Skin epidermis (tissue), 12 donors: ENCODE results near the gene MYPOP.

ENCODE experiments used
- H3K27ac ChIP-seq, 21 experiments: fragments of 200-600 bp; sonication (generic) in 11 of 21; one replicate each; pipeline ENCODE4 v1.5.0; 2020; ENCODE audit warnings: mild to moderate bottlenecking in 3 of 21, inconsistent platforms in 2 of 21, moderate library complexity in 2 of 21
- H3K4me3 ChIP-seq, 7 experiments: fragments of 200-600 bp; sonication (generic) in 2 of 7; one replicate each; pipeline ENCODE4 v1.5.0; 2020; ENCODE audit warnings: inconsistent platforms in 2 of 7, mild to moderate bottlenecking in 2 of 7, moderate library complexity in 1 of 7

Gene MYPOP

GRCh38 chr19:45901912-45902650 lies at the start of gene MYPOP:
MYPOP (minus strand) TSS chr19:45902613; CDS start chr19:45901773, 840 bp downstream.
- Histone ChIP-seq H3K27ac (peak within 1 kb of the TSS in 20 of 21 experiments; percentile 40 to 90 (median 74)), H3K4me3 (peak within 1 kb of the TSS; percentile 57 to 83 (median 67))

- H3K27ac ChIP-seq = no peak overlapping the region
- H3K4me3 ChIP-seq = no peak overlapping the region
Measured at GRCh38 chr19:45947926-45948325, 45.5 kb upstream of the MYPOP start.

- Histone ChIP-seq H3K4me3 (peak overlapping the region in 1 of 7 experiments; percentile 9), H3K27ac (no peak overlapping the region)
Measured at GRCh38 chr19:45940515-45940805, 38.0 kb upstream of the MYPOP start.

- peak overlapping the region in 1 of 7 experiments; percentile 9 for H3K4me3 ChIP-seq
- no peak overlapping the region for H3K27ac ChIP-seq
Measured at GRCh38 chr19:45939792-45940514, 37.5 kb upstream of the MYPOP start.

DNA sequence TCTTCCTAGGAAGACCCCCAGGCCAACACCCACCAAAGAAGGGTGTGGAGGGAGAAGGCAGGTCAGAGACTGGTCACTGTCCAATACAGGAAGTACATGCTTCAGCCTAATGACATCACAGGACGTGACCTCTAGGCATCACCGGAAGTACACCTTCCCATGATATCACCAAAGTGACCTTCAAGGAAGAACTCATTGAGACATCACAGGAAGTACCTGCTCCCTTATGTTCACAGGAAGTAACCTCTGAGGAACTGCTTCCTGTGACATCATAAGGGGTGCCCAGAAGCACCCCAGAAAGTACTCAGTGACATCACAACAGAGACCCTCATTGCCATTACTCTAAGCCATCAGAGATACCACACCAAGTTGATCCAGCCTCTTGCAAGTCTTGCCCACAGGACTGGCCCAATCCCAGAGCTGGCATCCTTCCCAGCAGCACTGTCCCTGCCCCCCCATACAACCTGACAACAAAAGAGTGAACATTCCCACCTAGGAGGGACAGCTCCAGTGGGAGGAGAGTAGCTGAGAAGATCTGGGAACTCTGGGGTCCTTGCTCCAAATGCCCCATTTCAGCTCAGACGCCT lies 36.4 kb upstream of the MYPOP start:
- no peak overlapping the region for H3K27ac ChIP-seq
- H3K4me3 ChIP-seq = no peak overlapping the region

DNA sequence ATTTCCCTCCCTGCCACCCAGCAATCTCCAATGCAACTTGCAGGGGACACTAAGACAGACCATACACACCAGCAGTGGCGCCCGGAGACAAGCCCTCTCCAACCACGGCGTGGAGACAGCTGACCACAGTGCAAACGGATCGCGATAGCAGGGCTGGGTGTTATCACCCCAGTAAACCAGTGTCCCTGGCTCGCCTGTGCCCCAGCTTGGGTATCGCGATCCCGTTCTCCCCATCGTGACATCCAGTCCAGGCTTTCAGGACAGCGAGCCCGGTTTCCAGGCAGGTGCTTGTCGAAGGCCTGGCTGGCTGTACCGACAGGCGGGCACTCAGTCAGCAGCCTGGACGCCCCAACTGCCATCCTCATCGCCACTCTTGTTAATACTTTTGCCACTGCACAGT lies 32.9 kb upstream of the MYPOP start:
- no peak overlapping the region for H3K27ac ChIP-seq
- no peak overlapping the region for H3K4me3 ChIP-seq

GRCh38 chr19:45934551-45935230 lies 32.3 kb upstream of the MYPOP start:
- Histone ChIP-seq H3K4me3 (no peak overlapping the region), H3K27ac (no peak overlapping the region)

GRCh38 chr19:45933759-45934158 lies 31.3 kb upstream of the MYPOP start:
- Histone ChIP-seq H3K4me3 (no peak overlapping the region), H3K27ac (no peak overlapping the region)

- Histone ChIP-seq H3K4me3 (no peak overlapping the region), H3K27ac (no peak overlapping the region)
Measured at GRCh38 chr19:45931055-45931454, 28.6 kb upstream of the MYPOP start.

DNA sequence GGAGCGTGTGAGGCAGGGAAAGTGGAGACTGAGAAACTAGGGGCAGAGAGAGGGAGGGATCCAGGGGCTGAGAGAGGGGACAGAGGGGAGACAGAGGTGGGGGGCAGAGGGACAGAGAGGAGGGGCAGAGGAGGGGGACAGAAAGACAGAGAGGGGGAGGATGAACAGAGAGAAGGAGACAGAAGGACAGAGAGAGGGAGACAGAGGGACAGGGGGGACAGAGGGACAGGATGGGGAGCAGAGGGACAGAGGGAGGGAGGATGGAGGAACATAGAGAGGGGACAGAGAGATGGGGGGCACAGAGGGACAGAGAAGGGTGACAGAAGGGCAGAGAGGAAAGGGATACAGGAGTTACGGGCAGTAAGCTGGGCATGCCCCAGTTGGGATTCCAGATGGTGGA lies 26.8 kb upstream of the MYPOP start:
- H3K27ac ChIP-seq = no peak overlapping the region
- no peak overlapping the region for H3K4me3 ChIP-seq

DNA sequence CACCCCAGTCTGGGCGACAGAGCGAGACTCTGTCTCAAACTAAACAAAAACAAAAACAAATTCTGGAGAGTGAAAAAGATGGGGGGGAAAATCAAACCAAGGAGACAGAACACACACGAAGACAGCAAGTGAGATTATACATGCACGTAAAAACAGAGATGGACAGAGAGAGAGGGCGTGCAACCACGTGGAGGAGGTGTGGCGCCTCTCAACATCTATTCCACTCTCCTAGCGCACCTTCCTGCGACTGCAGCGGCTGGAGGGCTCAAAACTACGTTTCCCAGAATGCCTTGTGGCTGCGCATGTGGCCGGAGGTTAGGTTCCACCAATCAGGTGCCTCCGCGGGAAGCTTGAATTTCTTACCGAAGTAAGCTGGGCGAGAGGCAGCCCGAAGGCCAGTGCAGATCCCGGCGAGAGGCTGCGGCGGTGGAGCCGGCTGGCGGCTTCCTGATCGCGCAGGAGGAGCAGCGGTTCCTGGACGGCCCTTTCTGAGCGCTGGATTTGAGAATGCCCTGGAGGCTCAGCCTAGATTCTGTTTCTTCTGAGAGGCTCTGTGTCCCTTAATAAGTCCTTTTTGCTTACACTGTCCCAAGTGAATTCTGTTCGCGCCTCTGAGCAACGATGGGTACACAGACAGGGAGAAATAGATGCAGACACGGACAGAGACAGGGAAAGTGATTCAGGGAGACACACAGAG lies 25.3 kb upstream of the MYPOP start:
- Histone ChIP-seq H3K27ac (no peak overlapping the region), H3K4me3 (no peak overlapping the region)

DNA sequence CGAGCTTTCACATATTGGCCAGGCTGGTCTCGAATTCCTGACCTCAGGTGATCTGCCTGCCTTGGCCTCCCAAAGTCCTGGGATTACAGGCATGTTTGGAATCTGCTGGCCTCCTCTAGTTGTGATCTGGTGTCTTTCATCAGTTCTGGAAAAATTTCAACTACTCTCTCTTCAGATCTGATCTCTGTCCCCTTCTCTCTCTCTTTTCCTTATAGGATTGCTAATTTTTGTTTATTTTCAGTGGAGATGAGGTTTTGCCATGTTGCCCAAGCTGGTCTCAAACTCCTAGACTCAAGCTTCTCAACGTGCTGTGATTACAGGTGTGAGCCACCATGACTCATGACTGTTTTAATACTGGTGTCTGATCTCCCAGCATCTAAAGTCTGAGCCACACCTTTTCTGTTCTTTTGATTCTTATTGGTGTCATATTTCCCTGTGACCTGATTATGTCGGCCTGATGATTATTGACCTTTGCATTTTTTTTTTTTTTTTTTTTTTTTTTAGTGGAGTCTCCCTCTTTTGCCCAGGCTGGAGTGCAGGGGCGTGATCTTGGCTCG lies 22.6 kb upstream of the MYPOP start:
- H3K27ac ChIP-seq = no peak overlapping the region

DNA sequence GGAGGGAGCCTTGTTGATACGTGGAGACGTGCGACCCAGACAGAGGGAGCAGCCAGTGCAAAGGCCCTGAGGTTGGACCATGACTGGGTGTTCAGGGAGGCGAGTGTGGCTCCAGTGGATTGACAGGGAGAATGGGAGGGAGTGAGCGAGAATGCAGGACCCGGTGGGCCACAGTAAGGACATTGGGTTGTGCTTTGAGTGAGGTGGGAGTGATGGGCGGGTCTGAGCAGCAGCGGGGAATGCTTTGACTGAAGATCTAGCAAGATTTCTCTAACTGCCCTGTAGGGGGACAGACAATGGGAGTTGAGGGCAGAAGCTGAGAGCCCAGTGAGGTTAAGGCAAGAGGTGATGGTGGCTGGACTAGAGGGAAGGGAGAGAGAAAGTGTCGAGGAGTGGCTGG lies 19.9 kb upstream of the MYPOP start:
- Histone ChIP-seq H3K27ac (no peak overlapping the region), H3K4me3 (no peak overlapping the region)

More for the DNA sequence above, 22.6 kb upstream of the MYPOP start:
- H3K4me3 ChIP-seq = no peak overlapping the region

- H3K27ac ChIP-seq = no peak overlapping the region
Measured at GRCh38 chr19:45920458-45920857, 18.0 kb upstream of the MYPOP start.

DNA sequence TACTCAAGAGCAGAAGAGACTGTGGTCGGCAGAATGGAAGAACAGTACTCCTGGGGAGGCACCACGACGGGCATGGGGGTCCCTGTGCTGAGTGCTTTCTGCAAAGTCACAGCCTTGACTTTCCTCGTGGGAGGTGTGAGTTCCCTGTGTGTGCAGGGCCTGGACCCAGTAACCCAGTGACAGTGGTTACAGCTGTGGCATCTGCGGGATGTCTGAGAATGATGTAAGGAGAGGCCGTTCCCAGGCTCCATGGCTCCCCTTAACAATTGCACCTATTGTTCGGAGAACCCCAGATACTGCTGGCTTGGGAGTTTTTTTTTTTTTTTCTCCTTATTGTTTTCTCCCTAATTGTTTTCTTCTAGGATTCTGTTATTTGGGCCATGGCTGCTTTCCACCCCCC lies 17.3 kb upstream of the MYPOP start:
- no peak overlapping the region for H3K4me3 ChIP-seq
- no peak overlapping the region for H3K27ac ChIP-seq

More at GRCh38 chr19:45920458-45920857, 18.0 kb upstream of the MYPOP start:
- no peak overlapping the region for H3K4me3 ChIP-seq

GRCh38 chr19:45918721-45919120 lies 16.3 kb upstream of the MYPOP start:
- no peak overlapping the region for H3K4me3 ChIP-seq
- no peak overlapping the region for H3K27ac ChIP-seq

- Histone ChIP-seq H3K4me3 (no peak overlapping the region), H3K27ac (no peak overlapping the region)
Measured at GRCh38 chr19:45917421-45918091, 15.1 kb upstream of the MYPOP start.

DNA sequence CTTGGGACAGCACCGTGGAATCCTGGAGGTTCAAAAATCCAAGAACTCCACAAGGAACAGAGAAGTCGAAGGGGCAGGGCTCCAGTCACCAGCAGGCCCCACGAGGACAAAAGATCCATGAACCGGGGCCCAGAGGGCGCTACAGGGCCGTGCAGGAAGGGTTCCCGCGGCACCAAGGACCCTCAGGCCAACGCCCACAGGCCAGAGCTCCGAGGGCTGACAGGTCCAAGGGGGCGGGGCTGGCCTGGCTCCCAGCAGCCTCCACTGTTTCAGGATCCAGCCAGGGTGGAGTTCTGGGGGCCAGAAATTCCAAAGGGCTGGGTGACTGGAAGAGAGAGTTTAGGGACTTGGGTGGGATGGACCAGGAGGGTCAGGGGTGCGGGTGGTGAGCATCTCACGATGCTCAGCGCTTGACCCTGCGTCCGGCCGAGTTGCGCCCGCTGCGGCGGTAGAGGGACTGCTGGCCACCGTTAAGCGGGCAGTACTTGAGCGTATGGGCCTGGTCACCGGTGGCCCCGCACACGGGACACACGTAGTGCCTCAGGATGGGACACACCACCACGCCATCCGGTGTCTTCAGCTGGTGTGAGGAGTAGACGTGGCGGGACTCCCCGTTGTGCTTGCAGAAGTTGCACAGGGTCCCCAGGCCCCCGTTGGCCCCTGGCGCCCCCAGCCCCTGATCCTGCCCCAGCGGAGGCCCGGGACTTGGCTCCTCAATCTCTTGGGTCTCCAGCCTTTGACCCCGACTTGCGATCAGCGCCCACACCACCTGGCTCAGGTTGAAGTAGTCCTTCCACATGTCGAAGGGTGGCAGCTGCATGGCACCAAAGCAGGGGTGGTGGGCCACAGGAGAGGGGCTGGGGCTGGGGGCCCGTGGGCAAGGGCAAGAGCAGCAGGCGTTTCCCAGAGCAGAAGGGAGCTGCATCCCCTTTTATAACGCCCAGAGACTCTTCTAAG lies 11.7 kb upstream of the MYPOP start, which contains the start of gene NANOS2:
Gene NANOS2, minus strand, starts transcription at position 905 of the 957 bp plus-strand sequence. Its CDS starts 85 bp downstream, at position 820.
- Histone ChIP-seq H3K4me3 (no peak within 1 kb of the TSS), H3K27ac (no peak within 1 kb of the TSS)
